ENCODE measurements around the gene NOS1.
"Not testable (repeated sequence)": the region's sequence is repeated elsewhere in the genome, so short reads cannot be mapped to it uniquely, and the experiment has no call there.

DNA sequence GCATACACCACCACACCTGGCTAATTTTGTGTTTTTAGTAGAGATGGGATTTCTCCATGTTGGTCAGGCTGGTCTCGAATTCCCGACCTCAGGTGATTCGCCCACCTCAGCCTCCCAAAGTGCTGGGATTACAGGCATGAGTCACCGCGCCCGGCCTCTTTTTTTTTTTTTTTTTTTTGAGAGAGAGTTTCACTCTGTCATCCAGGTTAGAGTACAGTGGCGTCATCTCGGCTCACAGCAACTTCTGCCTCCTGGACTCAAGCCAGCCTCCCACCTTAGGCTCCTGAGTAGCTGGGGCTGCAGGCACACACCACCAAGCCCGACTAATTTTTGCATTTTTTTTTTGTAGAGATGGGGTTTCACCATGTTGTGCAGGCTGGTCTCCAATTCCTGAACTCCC, 166.4 kb downstream of the NOS1 start:
- TF ChIP-seq, protein P1, sequence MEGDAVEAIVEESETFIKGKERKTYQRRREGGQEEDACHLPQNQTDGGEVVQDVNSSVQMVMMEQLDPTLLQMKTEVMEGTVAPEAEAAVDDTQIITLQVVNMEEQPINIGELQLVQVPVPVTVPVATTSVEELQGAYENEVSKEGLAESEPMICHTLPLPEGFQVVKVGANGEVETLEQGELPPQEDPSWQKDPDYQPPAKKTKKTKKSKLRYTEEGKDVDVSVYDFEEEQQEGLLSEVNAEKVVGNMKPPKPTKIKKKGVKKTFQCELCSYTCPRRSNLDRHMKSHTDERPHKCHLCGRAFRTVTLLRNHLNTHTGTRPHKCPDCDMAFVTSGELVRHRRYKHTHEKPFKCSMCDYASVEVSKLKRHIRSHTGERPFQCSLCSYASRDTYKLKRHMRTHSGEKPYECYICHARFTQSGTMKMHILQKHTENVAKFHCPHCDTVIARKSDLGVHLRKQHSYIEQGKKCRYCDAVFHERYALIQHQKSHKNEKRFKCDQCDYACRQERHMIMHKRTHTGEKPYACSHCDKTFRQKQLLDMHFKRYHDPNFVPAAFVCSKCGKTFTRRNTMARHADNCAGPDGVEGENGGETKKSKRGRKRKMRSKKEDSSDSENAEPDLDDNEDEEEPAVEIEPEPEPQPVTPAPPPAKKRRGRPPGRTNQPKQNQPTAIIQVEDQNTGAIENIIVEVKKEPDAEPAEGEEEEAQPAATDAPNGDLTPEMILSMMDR (IDR thresholded peaks at IDR 0.05; ENCODE audit: extremely low read depth in 1 of 2, insufficient read depth in 1 of 2, low read depth in 1 of 2, low read length in 2 of 2) = not testable (repeated sequence)
- TF ChIP-seq EZH2 (IDR thresholded peaks at IDR 0.05; ENCODE audit: borderline replicate concordance, low read depth, low read length, severe bottlenecking); POLR2A (IDR thresholded peaks at IDR 0.05; ENCODE audit: low read depth, low read length): not testable (repeated sequence)

All from endothelial cell of umbilical vein (primary cell).